Endothelial cell of umbilical vein (primary cell): ENCODE results near the gene CELF1. TPM values are rescaled to one million over a fixed set of nuclear protein-coding genes. Genes with fewer than 3 reads are reported as not detected.

Experiments
- BruUV-seq: library from RNA; stranded (reverse); fragments of 400-500 nt; replicated peaks from 2 replicates; lab custom pipeline; 2021; lab: Mats Ljungman, UMichigan
- CTCF ChIA-PET: fragments of 300-600, 350-600 bp; sonication (Branson Sonifier 250); formaldehyde crosslinking; loops from one replicate; lab custom pipeline; 2021; ENCODE audit warnings: antibody characterized with exemption, inconsistent platforms; lab: Charles Lee
- POLR2A ChIA-PET: fragments of 300-600, 350-600 bp; sonication (Branson Sonifier 250); formaldehyde crosslinking; loops from one replicate; lab custom pipeline; 2021; ENCODE audit warnings: antibody characterized with exemption, inconsistent platforms; lab: Charles Lee
- DNase-seq: peaks from one replicate; pipeline ENCODE4 v3.0.0-alpha.2; 2011; ENCODE audit warnings: low read depth, low spot score
- FAIRE-seq: peaks from 2 replicates; lab custom pipeline; 2011; peaks lifted over from hg19 to GRCh38; lab: Jason Lieb, UNC
- H2AFZ ChIP-seq: 2 replicates; pipeline ENCODE4 v1.6.0; 2012; ENCODE audit warnings: low read depth, low read length, control low read depth, inconsistent platforms
- H3K27ac ChIP-seq: 2 replicates; pipeline ENCODE4 v1.5.1; 2011; ENCODE audit warnings: low read depth, mild to moderate bottlenecking, control low read depth, low read length, moderate library complexity; ENCODE audit not compliant: insufficient read depth
- H3K27me3 ChIP-seq, 2 experiments: 2 replicates each; pipeline versions ENCODE4 v1.6.0 to v1.6.1; 2011; ENCODE audit warnings: low read length in 2 of 2, mixed read lengths in 1 of 2; ENCODE audit not compliant: control insufficient read depth in 2 of 2, insufficient read depth in 2 of 2
- H3K36me3 ChIP-seq, 2 experiments: 2 replicates in 1 of 2; 3 replicates in 1 of 2; pipeline ENCODE4 v1.5.1; 2011; ENCODE audit warnings: low read length in 2 of 2, mild to moderate bottlenecking in 1 of 2, moderate library complexity in 1 of 2; ENCODE audit not compliant: control insufficient read depth in 2 of 2, insufficient read depth in 2 of 2; ENCODE audit errors: extremely low read depth in 1 of 2
- H3K4me1 ChIP-seq: 3 replicates; pipeline ENCODE4 v1.5.1; 2011; ENCODE audit warnings: mild to moderate bottlenecking, low read length; ENCODE audit not compliant: control insufficient read depth, insufficient read depth; ENCODE audit errors: extremely low read depth
- H3K4me2 ChIP-seq: 2 replicates; pipeline ENCODE4 v1.6.1; 2011; ENCODE audit warnings: low read length, control low read depth, mixed read lengths; ENCODE audit not compliant: insufficient read depth
- H3K4me3 ChIP-seq, 3 experiments: fragments of 200-600 bp in 1 of 3; sonication (generic), shearing (Covaris generic) in 1 of 3; replicated peaks in 1 of 3; 2 replicates each; pipeline ENCODE4 v1.5.1; 2011 to 2016; ENCODE audit warnings: control low read depth in 3 of 3, low read length in 3 of 3, mild to moderate bottlenecking in 2 of 3, inconsistent platforms in 1 of 3, low read depth in 1 of 3, moderate library complexity in 1 of 3; ENCODE audit not compliant: insufficient read depth in 1 of 3
- H3K79me2 ChIP-seq: 2 replicates; pipeline ENCODE4 v1.6.0; 2012; ENCODE audit warnings: low read length, inconsistent platforms; ENCODE audit not compliant: control insufficient read depth, insufficient read depth
- H3K9ac ChIP-seq: replicated peaks from 2 replicates; pipeline ENCODE3; 2011; ENCODE audit warnings: low read length, control low read depth; ENCODE audit not compliant: insufficient read depth; ENCODE audit errors: extremely low read depth
- H3K9me1 ChIP-seq: replicated peaks from 3 replicates; pipeline ENCODE4 v1.6.0; 2011; ENCODE audit warnings: mild to moderate bottlenecking, low read length; ENCODE audit not compliant: control insufficient read depth, insufficient read depth; ENCODE audit errors: extremely low read depth
- H3K9me3 ChIP-seq: replicated peaks from 2 replicates; pipeline ENCODE4 v1.5.1; 2012; ENCODE audit warnings: low read length, inconsistent platforms; ENCODE audit not compliant: control insufficient read depth, insufficient read depth
- H4K20me1 ChIP-seq: replicated peaks from 2 replicates; pipeline ENCODE3; 2011; ENCODE audit warnings: mild to moderate bottlenecking, low read length; ENCODE audit not compliant: control insufficient read depth, insufficient read depth; ENCODE audit errors: extremely low read depth
- EZH2 ChIP-seq: IDR thresholded peaks from 2 replicates; pipeline ENCODE4 v1.6.1; 2012; ENCODE audit warnings: borderline replicate concordance, low read depth, mild to moderate bottlenecking, moderate library complexity, low read length, inconsistent platforms; ENCODE audit not compliant: severe bottlenecking
- FOS ChIP-seq: IDR thresholded peaks from 2 replicates; pipeline ENCODE4 v1.6.1; 2011; ENCODE audit warnings: mild to moderate bottlenecking, low read length, moderate library complexity, borderline replicate concordance; ENCODE audit not compliant: insufficient read depth
- GATA2 ChIP-seq: IDR thresholded peaks from 2 replicates; pipeline ENCODE4 v1.7.0; 2011; ENCODE audit warnings: low read depth, mild to moderate bottlenecking, moderate library complexity, mixed read lengths, low read length; ENCODE audit not compliant: insufficient read length, insufficient read depth
- JUN ChIP-seq: IDR thresholded peaks from 2 replicates; pipeline ENCODE4 v1.6.1; 2011; ENCODE audit warnings: borderline replicate concordance, low read depth; ENCODE audit not compliant: insufficient read length, insufficient read depth
- MYC ChIP-seq: IDR thresholded peaks from one replicate; pipeline ENCODE4 v1.6.1; 2011; ENCODE audit warnings: mild to moderate bottlenecking, low read depth, low read length
- POLR2A ChIP-seq: IDR thresholded peaks from 2 replicates; pipeline ENCODE4 v1.6.1; 2012; ENCODE audit warnings: low read depth, mild to moderate bottlenecking, control low read depth, low read length
- POLR2AphosphoS5 ChIP-seq: IDR thresholded peaks from 2 replicates; pipeline ENCODE4 v1.6.1; 2012; ENCODE audit warnings: low read depth, mild to moderate bottlenecking, control low read depth, low read length, moderate library complexity; ENCODE audit not compliant: insufficient read depth
- dilution Hi-C: fragments of 300-500 bp; cut with MboI; formaldehyde crosslinking; loops from one replicate; pipeline ENCODE4 v1.15.0; 2019; ENCODE audit warnings: low sequenced_read_pairs; ENCODE audit not compliant: extremely low pct_ligation_motif_present
- intact Hi-C: fragments of 100-400 bp; cut with micrococcal nuclease; formaldehyde crosslinking; loops from one replicate; pipeline ENCODE4 v1.10.0; 2022
- polyA plus RNA-seq, 4 experiments: library from polyadenylated mRNA; depleted of rRNA in 3 of 4; stranded (reverse) in 3 of 4; unstranded in 1 of 4; fragments of >200 nt; gene quantifications; 2 replicates each; pipeline versions ENCODE4 v1.2.1 to v1.2.3, GENCODE V29; 2011 to 2012; ENCODE audit warnings: missing spikeins in 1 of 4
- total RNA-seq: library from RNA; stranded (reverse); gene quantifications from 2 replicates; pipeline ENCODE4 v1.2.3, GENCODE V29; 2021
- TF ChIP-seq, protein P1 (sequence below): IDR thresholded peaks from 2 replicates; pipeline ENCODE4 v1.6.1; 2011; ENCODE audit not compliant: insufficient read depth, insufficient read length
- TF ChIP-seq, protein P2 (sequence below), 2 donors: IDR thresholded peaks; 1 replicate in 1 of 2; 2 replicates in 1 of 2; pipeline ENCODE4 v1.5.1; 2011; ENCODE audit warnings: low read length in 2 of 2, mild to moderate bottlenecking in 2 of 2, moderate library complexity in 2 of 2, control low read depth in 1 of 2, inconsistent platforms in 1 of 2, low read depth in 1 of 2; ENCODE audit not compliant: insufficient read depth in 1 of 2; ENCODE audit errors: extremely low read depth in 1 of 2

The CELF1 gene
- total and polyA plus RNA-seq, 2 donors (not counting 3 experiments of a cell fraction or from before 2014, with no cell fraction given), result 66.3 to 120 TPM

DNA sequence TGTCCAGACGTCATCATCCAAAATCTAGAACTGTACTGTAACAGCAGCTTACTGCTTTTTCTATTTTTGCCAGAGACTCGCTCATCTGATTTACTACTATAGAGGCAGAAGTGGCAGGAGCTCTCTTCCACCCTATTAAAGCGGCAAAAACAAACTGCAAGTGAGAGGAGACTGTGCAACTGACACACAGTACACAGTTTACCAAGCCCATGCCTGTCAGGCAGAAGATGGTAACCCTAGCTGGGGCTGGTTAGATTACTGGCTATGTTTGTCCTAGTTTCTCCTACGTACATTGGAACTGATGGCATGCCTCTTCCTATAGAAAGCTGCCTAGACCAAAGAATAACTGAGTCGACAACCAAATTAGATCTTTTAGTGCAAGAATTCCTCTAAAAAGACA, 51.8 kb downstream of the CELF1 start:
- peaks cover 0 to 4% of the 10 kb centered on the region in 2 experiments for H3K36me3 ChIP-seq
- H3K27ac ChIP-seq, result no peak overlapping the region
- H3K4me1 ChIP-seq, result peaks cover 3% of the 10 kb centered on the region
- FAIRE-seq, result no peak
- H3K9ac ChIP-seq, result no peak overlapping the region
- H4K20me1 ChIP-seq, result no peaks in the 10 kb centered on the region
- no peaks in the 10 kb centered on the region for H3K9me3 ChIP-seq
- BruUV-seq, result no TSS peak
- DNase-seq, result no peak
- ChIA-PET CTCF (interaction anchor here (0.8 to 1.3 kb wide), 4 partner anchors 9 to 52 kb away, joined by 3 to 5 read pairs (median 4); partner anchors contain the start of gene CELF1), POLR2A (no interaction called here)
- TF ChIP-seq, protein P1, sequence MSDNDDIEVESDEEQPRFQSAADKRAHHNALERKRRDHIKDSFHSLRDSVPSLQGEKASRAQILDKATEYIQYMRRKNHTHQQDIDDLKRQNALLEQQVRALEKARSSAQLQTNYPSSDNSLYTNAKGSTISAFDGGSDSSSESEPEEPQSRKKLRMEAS, result no peak
- TF ChIP-seq MYC (no peak), GATA2 (no peak), FOS (no peak), EZH2 (no peak), JUN (no peak), POLR2AphosphoS5 (no peak), POLR2A (no peak)
- TF ChIP-seq, protein P2, sequence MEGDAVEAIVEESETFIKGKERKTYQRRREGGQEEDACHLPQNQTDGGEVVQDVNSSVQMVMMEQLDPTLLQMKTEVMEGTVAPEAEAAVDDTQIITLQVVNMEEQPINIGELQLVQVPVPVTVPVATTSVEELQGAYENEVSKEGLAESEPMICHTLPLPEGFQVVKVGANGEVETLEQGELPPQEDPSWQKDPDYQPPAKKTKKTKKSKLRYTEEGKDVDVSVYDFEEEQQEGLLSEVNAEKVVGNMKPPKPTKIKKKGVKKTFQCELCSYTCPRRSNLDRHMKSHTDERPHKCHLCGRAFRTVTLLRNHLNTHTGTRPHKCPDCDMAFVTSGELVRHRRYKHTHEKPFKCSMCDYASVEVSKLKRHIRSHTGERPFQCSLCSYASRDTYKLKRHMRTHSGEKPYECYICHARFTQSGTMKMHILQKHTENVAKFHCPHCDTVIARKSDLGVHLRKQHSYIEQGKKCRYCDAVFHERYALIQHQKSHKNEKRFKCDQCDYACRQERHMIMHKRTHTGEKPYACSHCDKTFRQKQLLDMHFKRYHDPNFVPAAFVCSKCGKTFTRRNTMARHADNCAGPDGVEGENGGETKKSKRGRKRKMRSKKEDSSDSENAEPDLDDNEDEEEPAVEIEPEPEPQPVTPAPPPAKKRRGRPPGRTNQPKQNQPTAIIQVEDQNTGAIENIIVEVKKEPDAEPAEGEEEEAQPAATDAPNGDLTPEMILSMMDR (IDR thresholded peaks at IDR 0.05; ENCODE audit: extremely low read depth in 1 of 2, insufficient read depth in 1 of 2, low read depth in 1 of 2, low read length in 2 of 2), result no peak
- no peak overlapping the region for H3K4me3 ChIP-seq
- H3K4me2 ChIP-seq, result no peak overlapping the region
- H2AFZ ChIP-seq, result no peak overlapping the region
- no peaks in the 10 kb centered on the region for H3K9me1 ChIP-seq
- H3K79me2 ChIP-seq, result peaks cover 89% of the 10 kb centered on the region
- no peaks in the 10 kb centered on the region for H3K27me3 ChIP-seq
- dilution Hi-C loops (no loop called here), intact Hi-C loops (no loop called here)
